Measurements from ENCODE around the gene SLC27A5. TPM values are rescaled to one million over a fixed set of nuclear protein-coding genes. Genes with fewer than 3 reads are reported as not detected.

SLC27A5 gene
- total and polyA plus RNA-seq, 9 of the 15 experiments (the other 6 are each of a cell fraction or from before 2014, with no cell fraction given): 42.2 to 318 (median 64.7) TPM

- no peak for TF ChIP-seq ZNF445 (CRISPR knock-in tag; IDR thresholded peaks at IDR 0.05; ENCODE audit: low read depth)
- TF ChIP-seq ZNF23 (CRISPR knock-in tag; IDR thresholded peaks at IDR 0.05): no peak
- TF ChIP-seq MTA3 (IDR thresholded peaks at IDR 0.05; ENCODE audit: borderline replicate concordance): peak; percentile 77; the same call in 1 of the 2 replicates
- peak; percentile 94 for TF ChIP-seq POLR2A (conservative IDR thresholded peaks at IDR 0.05)
- TF ChIP-seq SRSF9 (IDR thresholded peaks at IDR 0.05; ENCODE audit: borderline replicate concordance, low read depth, low read length): no peak
- no peak for TF ChIP-seq PREB (CRISPR knock-in tag; IDR thresholded peaks at IDR 0.05)
- no peak for TF ChIP-seq MEF2A (IDR thresholded peaks at IDR 0.05; ENCODE audit: control insufficient read depth, low read depth, low read length)
- TF ChIP-seq PPARD (CRISPR knock-in tag; IDR thresholded peaks at IDR 0.05): no peak
- TF ChIP-seq ZBTB5 (IDR thresholded peaks at IDR 0.05): no peak
- TF ChIP-seq KAT8 (IDR thresholded peaks at IDR 0.05; ENCODE audit: low read depth): no peak
- no peak for TF ChIP-seq HDAC3 (IDR thresholded peaks at IDR 0.05; ENCODE audit: borderline replicate concordance, partially characterized antibody)
- TF ChIP-seq CTCFL (IDR thresholded peaks at IDR 0.05; ENCODE audit: borderline replicate concordance, insufficient read depth, low read depth, low read length, poor library complexity, severe bottlenecking): no peak
- no peak for TF ChIP-seq ZNF408 (CRISPR knock-in tag; IDR thresholded peaks at IDR 0.05; ENCODE audit: low read depth)
- no peak for TF ChIP-seq ZBTB8A (IDR thresholded peaks at IDR 0.05; ENCODE audit: partially characterized antibody)
- no peak for TF ChIP-seq PYGO2 (tag; IDR thresholded peaks at IDR 0.05)
- peak; percentile 98 for TF ChIP-seq MYC (IDR thresholded peaks at IDR 0.05; ENCODE audit: low read depth, low read length)
- peak; percentile 71; the same call in 1 of the 2 replicates for TF ChIP-seq MYC (CRISPR knock-in tag; IDR thresholded peaks at IDR 0.05; ENCODE audit: borderline replicate concordance, low read depth)
- TF ChIP-seq RAD51 (IDR thresholded peaks at IDR 0.05; ENCODE audit: borderline replicate concordance, low read depth): no peak
- TF ChIP-seq SMAD2 (IDR thresholded peaks at IDR 0.05; ENCODE audit: low read depth, low read length): no peak
- no peak; the same call in 1 of the 2 replicates for TF ChIP-seq FOSL1 (tag; conservative IDR thresholded peaks at IDR 0.05)
- no peak for TF ChIP-seq SREBF1 (IDR thresholded peaks at IDR 0.05; ENCODE audit: borderline replicate concordance, low read depth, low read length)
- no peak for TF ChIP-seq ZNF436 (CRISPR knock-in tag; IDR thresholded peaks at IDR 0.05)
Observed at GRCh38 chr19:58559275-58560006, 47.6 kb upstream of the SLC27A5 start (continued).

Measured in K562 (cell line).